ENCODE data around the gene PTTG2. TPM values are rescaled to one million over a fixed set of nuclear protein-coding genes. Genes with fewer than 3 reads are reported as not detected.
A peak's percentile ranks its signal among the peaks of the same experiment; 100 is the strongest.

Gene PTTG2
- total RNA-seq, 1 experiment from 2014 or later: not detected

GRCh38 chr4:37988670-37989069 lies 28.5 kb downstream of the PTTG2 start:
- Mint-ChIP-seq H3K27ac (ENCODE audit: unreplicated experiment) (no peak overlapping the region), H3K27me3 (ENCODE audit: unreplicated experiment) (no peaks in the 10 kb centered on the region), H3K9me3 (ENCODE audit: low read depth, unreplicated experiment) (no peaks in the 10 kb centered on the region), H3K4me1 (ENCODE audit: low read depth, unreplicated experiment) (peaks cover 22% of the 10 kb centered on the region), H3K4me3 (ENCODE audit: low read depth, unreplicated experiment) (no peak overlapping the region), H3K36me3 (ENCODE audit: insufficient read depth, unreplicated experiment) (no peaks in the 10 kb centered on the region)
- no TSS peak for BruUV-seq (replicated peaks)
- no peak for TF ChIP-seq CTCF (IDR thresholded peaks at IDR 0.05; ENCODE audit: unreplicated experiment)
- peak; percentile 15 for DNase-seq
- CTCF ChIA-PET: no interaction called here
- intact Hi-C loops (cut with micrococcal nuclease; ENCODE audit: unreplicated experiment): no loop called here

GRCh38 chr4:37989398-37990260 lies 29.4 kb downstream of the PTTG2 start:
- TF ChIP-seq CTCF (IDR thresholded peaks at IDR 0.05; ENCODE audit: unreplicated experiment): no peak
- intact Hi-C loops (cut with micrococcal nuclease; ENCODE audit: unreplicated experiment): no loop called here
- DNase-seq: no peak
- CTCF ChIA-PET: interaction anchor here (0.6 kb wide), 1 partner anchor 877 kb away, joined by 3 read pairs; no protein-coding TSS in a partner anchor
- no TSS peak for BruUV-seq (replicated peaks)
- Mint-ChIP-seq H3K9me3 (ENCODE audit: low read depth, unreplicated experiment) (no peaks in the 10 kb centered on the region), H3K27me3 (ENCODE audit: unreplicated experiment) (no peaks in the 10 kb centered on the region), H3K36me3 (ENCODE audit: insufficient read depth, unreplicated experiment) (no peaks in the 10 kb centered on the region), H3K4me3 (ENCODE audit: low read depth, unreplicated experiment) (no peak overlapping the region), H3K4me1 (ENCODE audit: low read depth, unreplicated experiment) (peaks cover 22% of the 10 kb centered on the region), H3K27ac (ENCODE audit: unreplicated experiment) (no peak overlapping the region)

GRCh38 chr4:37990731-37991245 lies 30.6 kb downstream of the PTTG2 start:
- Mint-ChIP-seq H3K27ac (ENCODE audit: unreplicated experiment) (no peak overlapping the region), H3K27me3 (ENCODE audit: unreplicated experiment) (no peaks in the 10 kb centered on the region), H3K9me3 (ENCODE audit: low read depth, unreplicated experiment) (no peaks in the 10 kb centered on the region), H3K4me3 (ENCODE audit: low read depth, unreplicated experiment) (no peak overlapping the region), H3K36me3 (ENCODE audit: insufficient read depth, unreplicated experiment) (no peaks in the 10 kb centered on the region), H3K4me1 (ENCODE audit: low read depth, unreplicated experiment) (peaks cover 22% of the 10 kb centered on the region)
- CTCF ChIA-PET: interaction anchor here (0.6 kb wide), 1 partner anchor 875 kb away, joined by 3 read pairs; no protein-coding TSS in a partner anchor
- intact Hi-C loops (cut with micrococcal nuclease; ENCODE audit: unreplicated experiment): no loop called here
- TF ChIP-seq CTCF (IDR thresholded peaks at IDR 0.05; ENCODE audit: unreplicated experiment): no peak
- DNase-seq: no peak
- BruUV-seq (replicated peaks): no TSS peak

GRCh38 chr4:37991623-37992410 lies 31.6 kb downstream of the PTTG2 start:
- no TSS peak for BruUV-seq (replicated peaks)
- Mint-ChIP-seq H3K27me3 (ENCODE audit: unreplicated experiment) (no peaks in the 10 kb centered on the region), H3K9me3 (ENCODE audit: low read depth, unreplicated experiment) (no peaks in the 10 kb centered on the region), H3K4me1 (ENCODE audit: low read depth, unreplicated experiment) (peaks cover 22% of the 10 kb centered on the region), H3K27ac (ENCODE audit: unreplicated experiment) (no peak overlapping the region), H3K36me3 (ENCODE audit: insufficient read depth, unreplicated experiment) (no peaks in the 10 kb centered on the region), H3K4me3 (ENCODE audit: low read depth, unreplicated experiment) (no peak overlapping the region)
- intact Hi-C loops (cut with micrococcal nuclease; ENCODE audit: unreplicated experiment): no loop called here
- DNase-seq: no peak
- no peak for TF ChIP-seq CTCF (IDR thresholded peaks at IDR 0.05; ENCODE audit: unreplicated experiment)
- CTCF ChIA-PET: no interaction called here

Data from Calu3 (cell line).